HepG2 (cell line): Measurements from ENCODE around the gene LSMEM2. TPM values are rescaled to one million over a fixed set of nuclear protein-coding genes. Genes with fewer than 3 reads are reported as not detected.

Source experiments
- ATF2 ChIP-seq: sonication (generic); formaldehyde crosslinking; IDR thresholded peaks from 2 replicates; pipeline ENCODE4 v1.4.0; 2020; ENCODE audit warnings: missing genetic modification reagents
- BORCS8-MEF2B ChIP-seq: sonication (generic); formaldehyde crosslinking; IDR thresholded peaks from 2 replicates; pipeline ENCODE4 v1.8.0; 2022; ENCODE audit warnings: mild to moderate bottlenecking, missing genetic modification reagents
- CENPT ChIP-seq: sonication (generic); formaldehyde crosslinking; IDR thresholded peaks from 2 replicates; pipeline ENCODE4 v1.8.0; 2022; ENCODE audit warnings: low read depth, mild to moderate bottlenecking, moderate library complexity, missing genetic modification reagents
- FOSL1 ChIP-seq: sonication (generic); formaldehyde crosslinking; IDR thresholded peaks from 2 replicates; pipeline ENCODE4 v1.9.0; 2021; ENCODE audit warnings: missing genetic modification reagents, borderline replicate concordance
- HCFC1 ChIP-seq: fragments of 150-350 bp; IDR thresholded peaks from 2 replicates; pipeline ENCODE4 v1.6.1; 2014; ENCODE audit warnings: low read depth, low read length
- HDAC2 ChIP-seq: sonication (generic); formaldehyde crosslinking; IDR thresholded peaks from 2 replicates; pipeline ENCODE4 v1.4.0; 2020; ENCODE audit warnings: missing genetic modification reagents
- IRF1 ChIP-seq: sonication (generic); formaldehyde crosslinking; IDR thresholded peaks from 2 replicates; pipeline ENCODE4 v1.4.0; 2020; ENCODE audit warnings: low read depth, mild to moderate bottlenecking, missing genetic modification reagents
- MLX ChIP-seq: IDR thresholded peaks from 2 replicates; pipeline ENCODE4 v1.6.1; 2016
- ONECUT2 ChIP-seq: sonication (generic); formaldehyde crosslinking; IDR thresholded peaks from 2 replicates; pipeline ENCODE4 v1.4.0; 2020; ENCODE audit warnings: missing genetic modification reagents
- PHF5A ChIP-seq: IDR thresholded peaks from one replicate; pipeline ENCODE4 v1.6.1; 2018; ENCODE audit warnings: low read depth, missing genetic modification reagents; ENCODE audit not compliant: unreplicated experiment
- SMAD1 ChIP-seq: sonication (generic); formaldehyde crosslinking; IDR thresholded peaks from 2 replicates; pipeline ENCODE4 v1.4.0; 2020; ENCODE audit warnings: missing genetic modification reagents, low read depth, mild to moderate bottlenecking, borderline replicate concordance
- SNAPC2 ChIP-seq: sonication (generic); formaldehyde crosslinking; IDR thresholded peaks from 2 replicates; pipeline ENCODE4 v1.8.1; 2022; ENCODE audit warnings: mild to moderate bottlenecking, missing genetic modification reagents
- UBTF ChIP-seq: sonication (generic); formaldehyde crosslinking; IDR thresholded peaks from 2 replicates; pipeline ENCODE4 v1.4.0; 2020; ENCODE audit warnings: mild to moderate bottlenecking, missing genetic modification reagents
- YEATS2 ChIP-seq: sonication (generic); formaldehyde crosslinking; IDR thresholded peaks from 2 replicates; pipeline ENCODE4 v1.4.0; 2020; ENCODE audit warnings: missing genetic modification reagents, borderline replicate concordance
- ZBTB10 ChIP-seq: sonication (generic); formaldehyde crosslinking; IDR thresholded peaks from 2 replicates; pipeline ENCODE4 v1.4.0; 2020; ENCODE audit warnings: missing genetic modification reagents, borderline replicate concordance
- ZFP82 ChIP-seq: sonication (generic); formaldehyde crosslinking; IDR thresholded peaks from 2 replicates; pipeline ENCODE4 v1.5.1; 2020; ENCODE audit warnings: mild to moderate bottlenecking, missing genetic modification reagents, borderline replicate concordance
- ZKSCAN5 ChIP-seq: sonication (generic); formaldehyde crosslinking; IDR thresholded peaks from 2 replicates; pipeline ENCODE4 v1.5.1; 2020; ENCODE audit warnings: mild to moderate bottlenecking, missing genetic modification reagents
- ZNF124 ChIP-seq: sonication (generic); formaldehyde crosslinking; IDR thresholded peaks from 2 replicates; pipeline ENCODE4 v1.4.0; 2020; ENCODE audit warnings: missing genetic modification reagents
- ZNF282 ChIP-seq: fragments of 450-650 bp; IDR thresholded peaks from 2 replicates; pipeline ENCODE4 v1.6.1; 2018; ENCODE audit not compliant: partially characterized antibody
- ZNF292 ChIP-seq: sonication (generic); formaldehyde crosslinking; IDR thresholded peaks from 2 replicates; pipeline ENCODE4 v1.8.1; 2022; ENCODE audit warnings: mild to moderate bottlenecking, low read depth, missing genetic modification reagents, borderline replicate concordance
- ZNF335 ChIP-seq: sonication (generic); formaldehyde crosslinking; IDR thresholded peaks from 2 replicates; pipeline ENCODE4 v1.4.0; 2020; ENCODE audit warnings: missing genetic modification reagents
- ZNF652 ChIP-seq: IDR thresholded peaks from 2 replicates; pipeline ENCODE4 v1.6.1; 2016; ENCODE audit warnings: low read depth, borderline replicate concordance
- polyA plus RNA-seq, 8 experiments: library from polyadenylated mRNA; depleted of rRNA in 3 of 8; stranded (reverse) in 7 of 8; unstranded in 1 of 8; fragments of >200 nt; fragmentation: Illumina TruSeq in 4 of 8; extraction: Trizol in 4 of 8; gene quantifications; 2 replicates each; pipeline versions ENCODE4 v1.2.1 to v1.2.3, GENCODE V29; 2011 to 2016; ENCODE audit warnings: low read depth in 4 of 8, missing spikeins in 1 of 8, mixed read lengths in 1 of 8; ENCODE audit not compliant: insufficient read depth in 1 of 8
- total RNA-seq, 5 experiments: library from RNA; depleted of rRNA; stranded (reverse); fragments of >200 nt; fragmentation: Illumina TruSeq; extraction: Trizol; gene quantifications; 2 replicates each; pipeline ENCODE4 v1.2.3, GENCODE V29; 2016; ENCODE audit warnings: low read depth in 1 of 5

The LSMEM2 gene
- total and polyA plus RNA-seq, 2 of the 13 experiments (the other 11 are each of a cell fraction or from before 2014, with no cell fraction given) = 0.07 to 0.41 TPM

- peak; percentile 73 for TF ChIP-seq HDAC2
- no peak for TF ChIP-seq ZNF292 (CRISPR knock-in tag)
- no peak for TF ChIP-seq ZKSCAN5 (CRISPR knock-in tag)
- TF ChIP-seq ZNF652 (CRISPR knock-in tag) = no peak
- peak; percentile 69; the same call in 1 of the 2 replicates for TF ChIP-seq ZNF124 (CRISPR knock-in tag)
- TF ChIP-seq HCFC1 = no peak
- no peak for TF ChIP-seq ZFP82 (CRISPR knock-in tag)
- no peak for TF ChIP-seq ZNF282
- peak; percentile 66 for TF ChIP-seq YEATS2 (CRISPR knock-in tag)
- no peak for TF ChIP-seq FOSL1 (CRISPR knock-in tag)
- no peak for TF ChIP-seq SNAPC2 (CRISPR knock-in tag)
- TF ChIP-seq SMAD1 (CRISPR knock-in tag) = peak; percentile 59; the same call in 1 of the 2 replicates
- no peak; the same call in 1 of the 2 replicates for TF ChIP-seq UBTF
- no peak for TF ChIP-seq IRF1 (CRISPR knock-in tag)
- TF ChIP-seq ONECUT2 (CRISPR knock-in tag) = no peak
- no peak for TF ChIP-seq ZBTB10 (CRISPR knock-in tag)
- no peak for TF ChIP-seq MLX (CRISPR knock-in tag)
- no peak; the same call in 1 of the 2 replicates for TF ChIP-seq CENPT (CRISPR knock-in tag)
- TF ChIP-seq ZNF335 = 0 out of 2 replicates have a peak, but pooled peaks have one; percentile 41
- no peak for TF ChIP-seq BORCS8-MEF2B (CRISPR knock-in tag)
- TF ChIP-seq PHF5A (CRISPR knock-in tag) = peak; percentile 39
- peak; percentile 94 for TF ChIP-seq ATF2
These were observed 5.8 kb upstream of the LSMEM2 start (continued) for GRCh38 chr3:50272911-50273688.
